PC-9 (cell line): ENCODE measurements around the gene KCNH1. TPM values are rescaled to one million over a fixed set of nuclear protein-coding genes. Genes with fewer than 3 reads are reported as not detected.

Experiments
- BruUV-seq: library from RNA; stranded (reverse); fragments of 400-500 nt; replicated peaks from 2 replicates; lab custom pipeline; 2021; lab: Mats Ljungman, UMichigan
- CTCF ChIA-PET: fragments of 300-600 bp; sonication (Branson Sonifier 250); formaldehyde crosslinking; loops from one replicate; lab custom pipeline; 2022; ENCODE audit warnings: antibody characterized with exemption; lab: Charles Lee
- POLR2A ChIA-PET: fragments of 300-600 bp; sonication (Branson Sonifier 250); formaldehyde crosslinking; loops from one replicate; lab custom pipeline; 2022; ENCODE audit warnings: antibody characterized with exemption; ENCODE audit not compliant: unreplicated experiment; lab: Charles Lee
- DNase-seq, 2 experiments: peaks; one replicate each; pipeline versions ENCODE4 v3.0.0 to v3.0.0-alpha.2; 2015 to 2022; ENCODE audit warnings: mixed read lengths in 1 of 2
- H2AFZ ChIP-seq: fragments of 200-600 bp; sonication (generic); 2 replicates; pipeline ENCODE4 v1.8.1; 2017; ENCODE audit warnings: antibody characterized with exemption
- H3F3A ChIP-seq: fragments of 200-600 bp; sonication (generic); 2 replicates; pipeline ENCODE4 v1.8.1; 2017; ENCODE audit warnings: antibody characterized with exemption, mild to moderate bottlenecking, low read depth; ENCODE audit not compliant: insufficient read depth
- H3K27ac ChIP-seq: fragments of 200-600 bp; sonication (generic); 2 replicates; pipeline ENCODE4 v1.6.1; 2016; ENCODE audit warnings: mixed run types
- H3K27me3 ChIP-seq: fragments of 200-600 bp; sonication (generic); 2 replicates; pipeline ENCODE4 v1.6.1; 2016; ENCODE audit warnings: low read depth, mixed run types; ENCODE audit not compliant: insufficient read depth
- H3K36me3 ChIP-seq: fragments of 200-600 bp; sonication (generic); 2 replicates; pipeline ENCODE4 v1.6.1; 2016; ENCODE audit warnings: low read depth, mixed run types
- H3K4me1 ChIP-seq: fragments of 200-600 bp; sonication (generic); replicated peaks from 2 replicates; pipeline ENCODE4 v1.6.1; 2016; ENCODE audit warnings: mixed run types; ENCODE audit not compliant: insufficient read depth
- H3K4me2 ChIP-seq: fragments of 200-600 bp; sonication (generic); 2 replicates; pipeline ENCODE4 v1.6.1; 2017; ENCODE audit warnings: mixed run types
- H3K4me3 ChIP-seq: fragments of 200-600 bp; sonication (generic); 2 replicates; pipeline ENCODE4 v1.6.1; 2016; ENCODE audit warnings: mixed run types
- H3K79me2 ChIP-seq: fragments of 200-600 bp; sonication (generic); 2 replicates; pipeline ENCODE4 v1.6.1; 2017; ENCODE audit warnings: low read depth, mixed run types
- H3K9me2 ChIP-seq: fragments of 200-600 bp; sonication (generic); 2 replicates; pipeline ENCODE4 v1.8.1; 2017; ENCODE audit warnings: mild to moderate bottlenecking; ENCODE audit not compliant: insufficient read depth
- H3K9me3 ChIP-seq: fragments of 200-600 bp; sonication (generic); 2 replicates; pipeline ENCODE4 v1.8.1; 2016; ENCODE audit warnings: low read depth; ENCODE audit not compliant: insufficient read depth
- H4K20me1 ChIP-seq: fragments of 200-600 bp; sonication (generic); 2 replicates; pipeline ENCODE4 v1.8.1; 2017; ENCODE audit not compliant: insufficient read depth
- CTCF ChIP-seq: fragments of 200-600 bp; sonication (generic); conservative IDR thresholded peaks from 2 replicates; pipeline ENCODE4 v1.6.1; 2017; ENCODE audit warnings: mixed run types, antibody characterized with exemption, mild to moderate bottlenecking, moderate library complexity
- EZH2 ChIP-seq: fragments of 200-600 bp; sonication (generic); IDR thresholded peaks from 2 replicates; pipeline ENCODE4 v1.8.0; 2017; ENCODE audit warnings: antibody characterized with exemption, low read depth
- intact Hi-C: fragments of 100-400 bp; cut with micrococcal nuclease; formaldehyde crosslinking; loops from one replicate; pipeline ENCODE4 v1.10.0; 2022; ENCODE audit not compliant: unreplicated experiment
- total RNA-seq: library from RNA; stranded (reverse); gene quantifications from 2 replicates; pipeline ENCODE4 v1.2.3, GENCODE V29; 2021

KCNH1 gene
- total RNA-seq, 1 experiment from 2014 or later: not detected

DNA sequence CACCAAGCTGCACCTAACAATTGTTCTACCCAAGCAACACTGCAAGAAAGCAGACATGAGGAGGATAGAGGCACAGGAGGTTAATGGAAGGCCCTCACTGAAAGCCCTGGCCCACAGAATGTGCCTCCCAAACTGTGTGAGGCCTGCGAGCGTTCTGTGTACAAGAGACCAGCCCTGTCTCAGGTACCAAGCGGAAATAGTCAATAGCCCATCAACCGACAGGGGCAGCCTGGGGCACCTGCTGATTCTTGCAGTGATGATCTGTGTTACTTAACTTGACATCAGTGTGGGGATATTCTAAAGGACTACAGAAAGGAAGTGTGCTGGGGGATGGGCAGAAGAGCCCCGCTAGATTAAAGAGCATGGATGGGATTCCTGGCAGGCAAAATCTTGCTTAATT lies 392.4 kb downstream of the KCNH1 start:
- TF ChIP-seq CTCF: no peak
- TF ChIP-seq EZH2: no peak
- intact Hi-C loops: no loop called here
- H3K4me3 ChIP-seq: no peak overlapping the region

DNA sequence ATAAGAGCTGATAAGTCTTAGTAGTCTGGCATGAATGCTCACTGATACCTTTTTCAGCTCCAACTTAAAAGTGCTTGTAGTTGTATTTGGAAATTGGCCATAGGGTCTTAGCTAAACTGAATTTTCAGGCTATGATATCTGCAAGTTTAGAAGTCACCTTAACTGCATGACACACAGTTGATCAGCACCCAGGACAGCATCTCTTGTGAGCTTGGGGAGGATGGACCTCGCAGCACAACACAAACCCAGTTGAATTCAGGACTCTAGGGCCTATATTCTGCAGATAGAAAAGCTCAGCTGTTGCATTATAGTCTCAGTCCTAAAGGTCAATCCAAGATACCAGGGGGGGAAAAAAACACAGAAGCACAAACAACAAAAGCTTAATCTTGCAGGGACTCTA lies 394.3 kb downstream of the KCNH1 start:
- DNase-seq: no peak
- H3K36me3 ChIP-seq: no peaks in the 10 kb centered on the region
- no peaks in the 10 kb centered on the region for H3F3A ChIP-seq
- H3K79me2 ChIP-seq: no peaks in the 10 kb centered on the region
- BruUV-seq: no TSS peak
- no peaks in the 10 kb centered on the region for H3K9me3 ChIP-seq
- no peak overlapping the region for H2AFZ ChIP-seq
- no peaks in the 10 kb centered on the region; the same call in 1 of the 2 replicates for H3K9me2 ChIP-seq
- POLR2A ChIA-PET: no interaction called here
- H4K20me1 ChIP-seq: no peaks in the 10 kb centered on the region
- H3K4me2 ChIP-seq: no peak overlapping the region
- H3K27ac ChIP-seq: no peak overlapping the region
- peaks cover 10% of the 10 kb centered on the region for H3K27me3 ChIP-seq
- H3K4me3 ChIP-seq: no peak overlapping the region
- CTCF ChIA-PET: interaction anchor here (0.6 kb wide), 1 partner anchor 379 kb away, joined by 6 read pairs; no protein-coding TSS in a partner anchor
- intact Hi-C loops: no loop called here
- H3K4me1 ChIP-seq: no peaks in the 10 kb centered on the region
- no peak for TF ChIP-seq EZH2
- TF ChIP-seq CTCF: no peak

More for the DNA sequence above, 392.4 kb downstream of the KCNH1 start:
- BruUV-seq: no TSS peak
- DNase-seq: no peak
- H3K36me3 ChIP-seq: no peaks in the 10 kb centered on the region
- POLR2A ChIA-PET: no interaction called here
- H3F3A ChIP-seq: no peaks in the 10 kb centered on the region
- no peak overlapping the region for H3K27ac ChIP-seq
- H3K27me3 ChIP-seq: peaks cover 20% of the 10 kb centered on the region
- H2AFZ ChIP-seq: no peak overlapping the region
- CTCF ChIA-PET: no interaction called here
- H3K79me2 ChIP-seq: no peaks in the 10 kb centered on the region
- no peaks in the 10 kb centered on the region for H3K4me1 ChIP-seq
- no peaks in the 10 kb centered on the region for H3K9me3 ChIP-seq
- H4K20me1 ChIP-seq: no peaks in the 10 kb centered on the region
- no peaks in the 10 kb centered on the region; the same call in 1 of the 2 replicates for H3K9me2 ChIP-seq
- no peak overlapping the region for H3K4me2 ChIP-seq

DNA sequence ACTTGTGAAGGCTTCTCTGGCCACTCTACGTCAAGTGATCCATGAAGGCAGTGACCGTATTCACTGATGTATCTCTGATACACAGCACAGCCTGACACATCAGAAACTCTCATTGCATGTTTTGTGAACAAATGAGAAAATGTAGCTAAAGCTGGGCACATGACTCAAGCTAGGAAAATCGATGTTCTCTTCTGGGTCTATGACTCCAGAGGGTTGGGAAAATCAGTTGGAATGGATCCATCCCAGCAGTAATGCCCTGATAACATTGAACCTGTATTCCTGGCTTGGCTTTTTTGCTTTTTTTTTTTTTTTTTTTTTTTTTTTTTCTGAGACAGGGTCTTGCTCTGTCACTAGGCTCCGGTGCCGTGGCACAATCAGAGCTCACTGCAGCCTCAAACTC lies 395.7 kb downstream of the KCNH1 start:
- Histone ChIP-seq H3K27ac (no peak overlapping the region), H3K79me2 (no peaks in the 10 kb centered on the region), H3K4me2 (no peak overlapping the region), H3K36me3 (no peaks in the 10 kb centered on the region), H3K9me3 (no peaks in the 10 kb centered on the region), H3K27me3 (no peaks in the 10 kb centered on the region), H4K20me1 (no peaks in the 10 kb centered on the region), H2AFZ (no peak overlapping the region), H3K4me1 (no peaks in the 10 kb centered on the region), H3K4me3 (no peak overlapping the region), H3K9me2 (no peaks in the 10 kb centered on the region; the same call in 1 of the 2 replicates), H3F3A (no peaks in the 10 kb centered on the region)
- intact Hi-C loops: no loop called here
- no peak for DNase-seq
- ChIA-PET POLR2A (no interaction called here), CTCF (no interaction called here)
- no TSS peak for BruUV-seq
- TF ChIP-seq EZH2 (no peak), CTCF (no peak)
